ENCODE data around the gene SELENOM.

SELENOM gene

GRCh38 chr22:31143038-31143437, 35.7 kb upstream of the SELENOM start:
- Histone ChIP-seq H3K9me3 (no peaks in the 10 kb centered on the region), H3K27ac (no peak overlapping the region), H3K27me3 (peaks cover 28% of the 10 kb centered on the region), H3K36me3 (no peaks in the 10 kb centered on the region), H3K4me3 (ENCODE audit: low read depth in 1 of 2, low read length in 1 of 2) (no peak overlapping the region), H3K4me1 (ENCODE audit: control insufficient read depth in 1 of 2, insufficient read depth in 1 of 2, low read depth in 1 of 2, low read length in 1 of 2) (no peaks in the 10 kb centered on the region)
- TF ChIP-seq, protein P1, sequence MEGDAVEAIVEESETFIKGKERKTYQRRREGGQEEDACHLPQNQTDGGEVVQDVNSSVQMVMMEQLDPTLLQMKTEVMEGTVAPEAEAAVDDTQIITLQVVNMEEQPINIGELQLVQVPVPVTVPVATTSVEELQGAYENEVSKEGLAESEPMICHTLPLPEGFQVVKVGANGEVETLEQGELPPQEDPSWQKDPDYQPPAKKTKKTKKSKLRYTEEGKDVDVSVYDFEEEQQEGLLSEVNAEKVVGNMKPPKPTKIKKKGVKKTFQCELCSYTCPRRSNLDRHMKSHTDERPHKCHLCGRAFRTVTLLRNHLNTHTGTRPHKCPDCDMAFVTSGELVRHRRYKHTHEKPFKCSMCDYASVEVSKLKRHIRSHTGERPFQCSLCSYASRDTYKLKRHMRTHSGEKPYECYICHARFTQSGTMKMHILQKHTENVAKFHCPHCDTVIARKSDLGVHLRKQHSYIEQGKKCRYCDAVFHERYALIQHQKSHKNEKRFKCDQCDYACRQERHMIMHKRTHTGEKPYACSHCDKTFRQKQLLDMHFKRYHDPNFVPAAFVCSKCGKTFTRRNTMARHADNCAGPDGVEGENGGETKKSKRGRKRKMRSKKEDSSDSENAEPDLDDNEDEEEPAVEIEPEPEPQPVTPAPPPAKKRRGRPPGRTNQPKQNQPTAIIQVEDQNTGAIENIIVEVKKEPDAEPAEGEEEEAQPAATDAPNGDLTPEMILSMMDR (IDR thresholded peaks at IDR 0.05), result no peak

DNA sequence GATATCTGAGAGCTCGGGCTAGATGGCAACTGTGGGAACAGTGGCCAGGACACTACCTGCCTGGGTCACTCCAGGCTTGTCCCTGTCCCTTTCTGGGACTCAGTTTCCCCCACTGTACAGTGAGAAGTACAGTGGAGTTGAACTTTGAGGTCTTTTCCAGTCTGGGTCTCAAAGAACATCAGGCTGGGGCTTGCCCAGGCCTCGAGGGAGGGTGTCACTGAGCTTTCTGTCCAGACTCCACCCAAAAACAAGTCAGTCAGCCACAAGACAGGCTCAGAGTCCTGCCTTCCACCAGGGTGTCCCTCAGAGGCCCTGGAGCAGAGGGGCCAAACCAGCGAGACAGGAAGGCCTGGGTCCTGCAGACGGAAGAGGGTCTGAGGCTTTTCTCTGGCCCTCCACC, 34.9 kb upstream of the SELENOM start:
- TF ChIP-seq, protein P1 (IDR thresholded peaks at IDR 0.05), result no peak
- no peak overlapping the region for H3K4me3 ChIP-seq (ENCODE audit: low read depth in 1 of 2, low read length in 1 of 2)
- no peaks in the 10 kb centered on the region for H3K36me3 ChIP-seq
- no peaks in the 10 kb centered on the region for H3K9me3 ChIP-seq
- H3K27me3 ChIP-seq, result peaks cover 28% of the 10 kb centered on the region
- H3K4me1 ChIP-seq (ENCODE audit: control insufficient read depth in 1 of 2, insufficient read depth in 1 of 2, low read depth in 1 of 2, low read length in 1 of 2), result peaks cover 0 to 3% of the 10 kb centered on the region in 2 experiments
- no peak overlapping the region for H3K27ac ChIP-seq

DNA sequence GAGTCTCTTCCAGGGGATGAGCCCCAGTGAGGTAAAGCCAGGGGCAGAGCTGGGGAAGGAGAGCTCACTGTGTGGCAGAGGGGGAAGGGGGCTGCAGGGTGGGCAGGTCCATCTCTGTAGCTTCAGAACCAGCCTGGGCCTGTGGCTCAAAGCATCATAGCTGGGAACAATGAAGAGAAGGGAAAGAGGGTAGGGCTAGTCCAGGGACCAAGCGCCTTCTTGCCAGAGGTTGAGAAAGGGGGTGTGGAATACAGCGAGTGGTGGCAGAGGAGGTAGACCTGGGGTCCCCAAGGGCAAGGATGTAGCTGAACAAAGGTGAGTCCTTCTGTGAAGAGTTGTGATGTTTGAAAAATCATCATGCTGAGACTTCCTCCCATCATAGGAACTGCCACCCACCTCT, 34.2 kb upstream of the SELENOM start:
- Histone ChIP-seq H3K4me3 (ENCODE audit: low read depth in 1 of 2, low read length in 1 of 2) (no peak overlapping the region), H3K27me3 (peaks cover 28% of the 10 kb centered on the region), H3K4me1 (ENCODE audit: control insufficient read depth in 1 of 2, insufficient read depth in 1 of 2, low read depth in 1 of 2, low read length in 1 of 2) (peaks cover 0 to 3% of the 10 kb centered on the region in 2 experiments), H3K9me3 (no peaks in the 10 kb centered on the region), H3K36me3 (no peaks in the 10 kb centered on the region), H3K27ac (no peak overlapping the region)
- TF ChIP-seq, protein P1 (IDR thresholded peaks at IDR 0.05), result no peak

DNA sequence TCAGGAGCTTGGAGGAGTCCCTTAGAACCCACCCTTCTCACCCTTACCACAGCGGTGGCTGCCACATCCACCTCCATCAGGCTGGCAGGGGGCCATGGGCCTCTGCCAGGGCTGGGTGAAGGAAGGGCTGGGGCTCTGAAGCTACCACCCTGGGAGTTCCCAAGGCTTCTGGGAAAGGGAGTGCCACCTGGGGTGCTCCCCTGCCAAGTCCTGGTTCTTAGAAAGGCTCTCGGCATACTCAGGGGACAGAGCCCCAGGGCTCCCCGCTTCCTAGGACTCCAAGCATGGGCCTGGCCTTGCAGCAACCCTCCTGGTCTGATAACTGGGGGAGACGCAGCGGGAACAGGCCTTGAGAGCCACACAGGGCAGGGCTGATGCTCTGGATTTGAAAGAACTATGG, 33.4 kb upstream of the SELENOM start:
- no peak overlapping the region for H3K27ac ChIP-seq
- H3K4me3 ChIP-seq (ENCODE audit: low read depth in 1 of 2, low read length in 1 of 2), result no peak overlapping the region
- TF ChIP-seq, protein P1 (IDR thresholded peaks at IDR 0.05), result no peak
- H3K4me1 ChIP-seq (ENCODE audit: control insufficient read depth in 1 of 2, insufficient read depth in 1 of 2, low read depth in 1 of 2, low read length in 1 of 2), result peaks cover 0 to 3% of the 10 kb centered on the region in 2 experiments
- H3K27me3 ChIP-seq, result peaks cover 28% of the 10 kb centered on the region
- H3K9me3 ChIP-seq, result no peaks in the 10 kb centered on the region
- no peaks in the 10 kb centered on the region for H3K36me3 ChIP-seq

DNA sequence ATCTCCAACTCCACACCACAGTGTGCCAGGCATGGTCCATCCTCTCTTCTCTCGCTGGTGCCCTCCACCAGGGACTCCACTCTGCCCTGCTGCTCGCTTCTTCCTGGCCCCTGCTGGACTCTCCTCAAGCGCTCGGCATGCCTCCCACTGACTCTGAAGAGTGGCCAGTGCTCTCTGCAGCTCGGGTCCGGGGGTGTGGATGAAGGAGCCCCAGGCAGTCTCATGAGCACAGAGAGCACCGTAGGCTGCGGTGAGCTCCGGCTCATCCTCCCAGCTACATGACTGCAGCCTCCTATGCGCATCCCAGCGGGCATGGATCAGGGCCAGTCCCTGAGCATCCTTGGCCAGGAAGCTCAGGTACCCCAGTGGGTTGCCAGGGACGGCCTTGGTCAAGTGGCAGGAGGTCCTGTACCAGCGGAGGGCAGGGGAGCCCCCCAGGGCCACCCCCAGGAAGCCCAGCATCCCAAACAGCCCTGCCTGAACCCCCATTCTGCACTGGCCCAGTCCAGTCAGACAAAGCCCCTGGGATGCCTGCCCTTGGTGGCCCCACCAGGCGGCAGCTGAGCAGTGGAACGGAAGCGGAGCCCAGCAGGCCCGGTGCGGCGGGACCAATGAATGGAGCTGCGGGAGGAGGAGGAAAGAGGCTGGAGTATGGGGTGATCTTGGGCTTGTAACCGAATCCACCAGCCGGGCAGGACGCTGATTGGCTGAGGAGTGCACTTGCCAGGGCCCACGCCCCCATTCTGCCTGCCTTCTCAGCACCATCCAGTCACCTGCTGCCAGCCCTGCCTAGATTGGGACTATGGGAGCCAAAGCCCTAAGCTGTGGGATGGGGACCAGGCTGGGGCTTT, 32.7 kb upstream of the SELENOM start, which contains the start of gene PLA2G3:
Gene PLA2G3, minus strand, starts transcription at position 643 of the 851 bp plus-strand sequence. Its CDS starts 154 bp downstream, at position 489.
- Histone ChIP-seq H3K27ac (no peak within 1 kb of the TSS), H3K9me3 (no peaks in the 10 kb centered on the region), H3K36me3 (no peaks in the 10 kb centered on the region), H3K27me3 (peaks cover 28% of the 10 kb centered on the region), H3K4me1 (ENCODE audit: control insufficient read depth in 1 of 2, insufficient read depth in 1 of 2, low read depth in 1 of 2, low read length in 1 of 2) (peaks cover 0 to 3% of the 10 kb centered on the region in 2 experiments), H3K4me3 (ENCODE audit: low read depth in 1 of 2, low read length in 1 of 2) (no peak within 1 kb of the TSS)
- TF ChIP-seq, protein P1 (IDR thresholded peaks at IDR 0.05), result no peak

All from neutrophil (primary cell).